ENCODE results near the gene PRMT2. TPM values are rescaled to one million over a fixed set of nuclear protein-coding genes. Genes with fewer than 3 reads are reported as not detected.

PRMT2 gene
- total RNA-seq, 1 experiment from 2014 or later, result 60.5 TPM

GRCh38 chr21:46596201-46596600, 39.3 kb upstream of the PRMT2 start:
- no peaks in the 10 kb centered on the region for H3K36me3 ChIP-seq (ENCODE audit: control insufficient read depth, insufficient read depth, low read length)
- no peak overlapping the region for H3K27ac ChIP-seq (ENCODE audit: low read length)
- no peaks in the 10 kb centered on the region for H3K4me1 ChIP-seq (ENCODE audit: control insufficient read depth, insufficient read depth, low read length)
- intact Hi-C loops (cut with micrococcal nuclease; ENCODE audit: unreplicated experiment), result no loop called here
- ATAC-seq, result no peak
- no peaks in the 10 kb centered on the region for H3K27me3 ChIP-seq (ENCODE audit: control insufficient read depth, insufficient read depth, low read length)
- no peaks in the 10 kb centered on the region for H3K9me3 ChIP-seq (ENCODE audit: control insufficient read depth, insufficient read depth, low read depth, low read length)
- in situ Hi-C loops (cut with HindIII; ENCODE audit: low pct_unique_long_range_greater_than_20kb, low sequenced_read_pairs), result no loop called here
- H3K4me3 ChIP-seq (ENCODE audit: low read depth in 2 of 2, low read length in 2 of 2), result no peak overlapping the region
- DNase-seq (ENCODE audit: low read depth, low spot score), result no peak
- ChIA-PET CTCF (no interaction called here), POLR2A (no interaction called here)
- BruUV-seq (replicated peaks), result no TSS peak
- TF ChIP-seq TCF7L2 (IDR thresholded peaks at IDR 0.05; ENCODE audit: low read depth, low read length) (no peak), POLR2AphosphoS5 (IDR thresholded peaks at IDR 0.05; ENCODE audit: low read depth, low read length) (no peak), SIN3A (IDR thresholded peaks at IDR 0.05; ENCODE audit: borderline replicate concordance, insufficient read depth, low read depth, low read length) (no peak), REST (IDR thresholded peaks at IDR 0.05; ENCODE audit: insufficient read depth in 1 of 2, low read depth in 2 of 2, low read length in 1 of 2) (no peak), CTCF (IDR thresholded peaks at IDR 0.05) (no peak)

GRCh38 chr21:46597031-46597430, 38.4 kb upstream of the PRMT2 start:
- CTCF ChIA-PET, result no interaction called here
- no peaks in the 10 kb centered on the region for H3K36me3 ChIP-seq (ENCODE audit: control insufficient read depth, insufficient read depth, low read length)
- H3K4me3 ChIP-seq (ENCODE audit: low read depth in 2 of 2, low read length in 2 of 2), result no peak overlapping the region
- no peaks in the 10 kb centered on the region for H3K9me3 ChIP-seq (ENCODE audit: control insufficient read depth, insufficient read depth, low read depth, low read length)
- no TSS peak for BruUV-seq (replicated peaks)
- no peak overlapping the region for H3K27ac ChIP-seq (ENCODE audit: low read length)
- in situ Hi-C loops (cut with HindIII; ENCODE audit: low pct_unique_long_range_greater_than_20kb, low sequenced_read_pairs), result no loop called here
- ATAC-seq (no peak), DNase-seq (ENCODE audit: low read depth, low spot score) (no peak)
- intact Hi-C loops (cut with micrococcal nuclease; ENCODE audit: unreplicated experiment), result no loop called here
- TF ChIP-seq SIN3A (IDR thresholded peaks at IDR 0.05; ENCODE audit: borderline replicate concordance, insufficient read depth, low read depth, low read length) (no peak), CTCF (IDR thresholded peaks at IDR 0.05) (no peak)
- POLR2A ChIA-PET, result no interaction called here
- H3K27me3 ChIP-seq (ENCODE audit: control insufficient read depth, insufficient read depth, low read length), result no peaks in the 10 kb centered on the region
- H3K4me1 ChIP-seq (ENCODE audit: control insufficient read depth, insufficient read depth, low read length), result no peaks in the 10 kb centered on the region

- in situ Hi-C loops (cut with HindIII; ENCODE audit: low pct_unique_long_range_greater_than_20kb, low sequenced_read_pairs) (no loop called here), intact Hi-C loops (cut with micrococcal nuclease; ENCODE audit: unreplicated experiment) (no loop called here)
- TF ChIP-seq REST (IDR thresholded peaks at IDR 0.05; ENCODE audit: insufficient read depth in 1 of 2, low read depth in 2 of 2, low read length in 1 of 2), result no peak
- no peak for TF ChIP-seq TCF7L2 (IDR thresholded peaks at IDR 0.05; ENCODE audit: low read depth, low read length)
- no peak for TF ChIP-seq POLR2AphosphoS5 (IDR thresholded peaks at IDR 0.05; ENCODE audit: low read depth, low read length)
- no peak for TF ChIP-seq SIN3A (IDR thresholded peaks at IDR 0.05; ENCODE audit: borderline replicate concordance, insufficient read depth, low read depth, low read length)
- TF ChIP-seq CTCF (IDR thresholded peaks at IDR 0.05), result no peak
- Histone ChIP-seq H3K4me3 (ENCODE audit: low read depth in 2 of 2, low read length in 2 of 2) (no peak overlapping the region), H3K4me1 (ENCODE audit: control insufficient read depth, insufficient read depth, low read length) (no peaks in the 10 kb centered on the region), H3K36me3 (ENCODE audit: control insufficient read depth, insufficient read depth, low read length) (no peaks in the 10 kb centered on the region), H3K9me3 (ENCODE audit: control insufficient read depth, insufficient read depth, low read depth, low read length) (no peaks in the 10 kb centered on the region), H3K27ac (ENCODE audit: low read length) (no peak overlapping the region), H3K27me3 (ENCODE audit: control insufficient read depth, insufficient read depth, low read length) (no peaks in the 10 kb centered on the region)
- no TSS peak for BruUV-seq (replicated peaks)
- ATAC-seq (no peak), DNase-seq (ENCODE audit: low read depth, low spot score) (no peak)
- ChIA-PET CTCF (no interaction called here), POLR2A (no interaction called here)
Observed at GRCh38 chr21:46597896-46598343, 37.6 kb upstream of the PRMT2 start.

Data from Panc1 (cell line).